ENCODE data around the gene ZNF888. TPM values are rescaled to one million over a fixed set of nuclear protein-coding genes. Genes with fewer than 3 reads are reported as not detected.
"Not testable (repeated sequence)": the region's sequence is repeated elsewhere in the genome, so short reads cannot be mapped to it uniquely, and the experiment has no call there.

ZNF888 gene
- total RNA-seq, 1 donor from 2014 or later = 8.9 TPM

DNA sequence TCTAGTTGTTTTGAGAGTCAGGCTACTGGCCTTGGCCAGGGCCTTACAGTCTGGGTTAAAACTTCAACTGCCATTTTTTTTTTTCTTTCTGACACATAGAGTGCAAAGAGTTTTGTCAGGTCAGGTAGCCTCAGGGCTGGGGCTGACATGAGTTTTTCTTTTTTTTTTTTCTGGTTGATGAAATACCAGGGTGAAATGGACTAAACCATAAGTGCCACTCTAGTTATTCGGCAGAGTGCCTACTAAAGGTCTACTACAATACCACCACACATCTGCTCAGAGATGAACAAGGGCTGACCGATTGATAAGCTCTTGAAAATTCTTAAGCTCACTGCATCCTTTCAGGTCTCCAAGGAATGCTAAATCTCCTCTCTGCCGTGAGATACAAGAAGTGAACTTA, 21.4 kb downstream of the ZNF888 start:
- Mint-ChIP-seq H3K36me3 (peaks cover 12% of the 10 kb centered on the region), H3K4me1 (ENCODE audit: unreplicated experiment) (peaks cover 19% of the 10 kb centered on the region), H3K9me3 (peaks cover 18% of the 10 kb centered on the region), H3K4me3 (no peak overlapping the region), H3K27me3 (no peaks in the 10 kb centered on the region), H3K27ac (no peak overlapping the region)
- no peak for DNase-seq (ENCODE audit: extremely low spot score, unreplicated experiment)
- TF ChIP-seq, protein P1, sequence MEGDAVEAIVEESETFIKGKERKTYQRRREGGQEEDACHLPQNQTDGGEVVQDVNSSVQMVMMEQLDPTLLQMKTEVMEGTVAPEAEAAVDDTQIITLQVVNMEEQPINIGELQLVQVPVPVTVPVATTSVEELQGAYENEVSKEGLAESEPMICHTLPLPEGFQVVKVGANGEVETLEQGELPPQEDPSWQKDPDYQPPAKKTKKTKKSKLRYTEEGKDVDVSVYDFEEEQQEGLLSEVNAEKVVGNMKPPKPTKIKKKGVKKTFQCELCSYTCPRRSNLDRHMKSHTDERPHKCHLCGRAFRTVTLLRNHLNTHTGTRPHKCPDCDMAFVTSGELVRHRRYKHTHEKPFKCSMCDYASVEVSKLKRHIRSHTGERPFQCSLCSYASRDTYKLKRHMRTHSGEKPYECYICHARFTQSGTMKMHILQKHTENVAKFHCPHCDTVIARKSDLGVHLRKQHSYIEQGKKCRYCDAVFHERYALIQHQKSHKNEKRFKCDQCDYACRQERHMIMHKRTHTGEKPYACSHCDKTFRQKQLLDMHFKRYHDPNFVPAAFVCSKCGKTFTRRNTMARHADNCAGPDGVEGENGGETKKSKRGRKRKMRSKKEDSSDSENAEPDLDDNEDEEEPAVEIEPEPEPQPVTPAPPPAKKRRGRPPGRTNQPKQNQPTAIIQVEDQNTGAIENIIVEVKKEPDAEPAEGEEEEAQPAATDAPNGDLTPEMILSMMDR (conservative IDR thresholded peaks at IDR 0.05) = no peak

DNA sequence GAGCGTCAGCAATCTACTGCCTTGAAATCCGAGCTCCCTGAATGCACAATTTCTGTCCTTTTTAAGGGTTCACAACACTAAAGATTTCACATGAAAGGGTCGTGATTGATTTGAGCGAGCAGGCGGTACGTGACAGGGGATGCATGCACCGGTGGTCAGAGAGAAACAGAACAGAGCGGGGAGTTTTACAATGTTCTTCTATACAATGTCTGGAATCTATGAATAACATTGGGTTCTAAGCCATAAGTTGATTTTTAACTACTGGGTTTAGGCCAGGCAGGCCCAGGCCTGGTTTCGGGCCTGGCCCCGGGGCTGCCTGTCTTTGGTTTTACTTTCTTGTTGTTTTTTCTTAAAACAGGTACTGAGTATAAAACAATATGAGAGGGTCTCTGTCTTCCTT, 24.6 kb downstream of the ZNF888 start:
- H3K9me3 Mint-ChIP-seq; DNase-seq (ENCODE audit: extremely low spot score, unreplicated experiment): not testable (repeated sequence)

DNA sequence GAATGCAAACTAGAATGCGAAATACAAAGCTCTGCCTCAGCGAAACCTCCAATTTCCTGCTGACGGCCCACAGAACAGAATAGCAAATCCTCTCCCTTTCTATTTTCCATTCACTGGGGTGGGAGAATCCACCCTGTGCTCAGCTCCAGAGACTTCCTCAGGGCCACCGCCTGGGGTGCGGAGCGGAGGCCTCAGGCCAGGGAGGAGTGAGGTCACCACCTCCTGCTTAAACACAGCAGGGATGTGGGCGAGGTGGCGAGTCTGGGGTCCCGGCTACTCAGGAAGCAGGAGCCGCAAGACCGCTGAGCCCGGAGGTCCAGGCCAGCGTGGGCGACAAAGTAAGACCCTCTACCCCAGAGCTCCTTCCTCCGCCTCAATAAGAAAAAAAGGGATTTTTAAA, 25.1 kb downstream of the ZNF888 start:
- H3K4me1 Mint-ChIP-seq (ENCODE audit: unreplicated experiment) = peaks cover 27% of the 10 kb centered on the region
- H3K27ac Mint-ChIP-seq = peak overlapping the region; percentile 98
- H3K4me3 Mint-ChIP-seq = peak overlapping the region; percentile 95
- DNase-seq (ENCODE audit: extremely low spot score, unreplicated experiment) = no peak
- peaks cover 9% of the 10 kb centered on the region for H3K36me3 Mint-ChIP-seq
- TF ChIP-seq, protein P1 (conservative IDR thresholded peaks at IDR 0.05) = no peak
- H3K9me3 Mint-ChIP-seq = peaks cover 5% of the 10 kb centered on the region
- H3K27me3 Mint-ChIP-seq = no peaks in the 10 kb centered on the region

More for the DNA sequence above, 24.6 kb downstream of the ZNF888 start:
- not testable (repeated sequence) for H3K36me3 Mint-ChIP-seq, H3K27me3 Mint-ChIP-seq
- Mint-ChIP-seq H3K27ac (peak overlapping the region; percentile 98), H3K4me3 (peak overlapping the region; percentile 95), H3K4me1 (ENCODE audit: unreplicated experiment) (peaks cover 27% of the 10 kb centered on the region)

DNA sequence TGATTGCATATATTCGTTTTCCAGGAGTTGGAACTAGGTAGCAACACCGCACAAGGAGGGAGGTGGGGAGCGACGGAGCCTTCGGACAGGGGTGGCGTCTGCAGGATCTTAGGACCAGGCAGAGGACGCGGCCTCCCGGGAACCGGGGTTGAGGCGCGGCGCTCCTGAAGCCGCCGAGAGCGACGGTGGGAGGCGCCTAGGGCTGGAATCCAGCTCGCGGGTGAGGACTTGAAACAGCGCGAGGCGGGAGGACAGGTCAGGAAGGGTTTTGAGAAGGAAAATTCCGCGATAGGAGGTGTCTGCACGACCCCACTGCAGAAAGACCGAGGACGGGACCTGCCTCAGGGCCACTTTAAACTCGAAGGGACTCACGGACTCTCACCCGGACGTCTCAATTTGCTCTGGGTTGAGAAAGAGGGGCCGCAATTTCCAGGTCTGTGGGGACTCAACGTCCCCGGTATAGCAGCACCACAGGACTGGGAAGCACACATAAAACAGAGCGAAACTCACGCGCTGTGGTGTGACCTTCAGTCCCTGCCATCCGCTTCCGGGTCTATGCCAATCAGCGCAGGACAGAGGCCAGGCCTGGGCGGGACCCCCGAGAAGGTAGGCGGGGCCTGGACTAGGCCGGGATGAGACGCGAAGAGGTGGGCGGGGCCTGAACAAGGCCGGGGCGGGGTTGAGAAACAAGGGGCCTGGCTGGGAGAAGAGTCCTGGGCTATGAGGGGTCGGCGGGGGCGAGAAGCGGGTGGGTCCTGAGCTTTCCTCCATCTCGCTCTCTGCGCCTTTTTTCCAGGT, 25.9 kb downstream of the ZNF888 start, which contains the start of gene ZNF320:
ZNF320 (minus strand) TSS at position 498 of the 798 bp plus-strand sequence. CDS start 7,380 bp downstream, outside the sequence.
- TF ChIP-seq, protein P1 (conservative IDR thresholded peaks at IDR 0.05) = no peak
- Mint-ChIP-seq H3K36me3 (peaks cover 16% of the 10 kb centered on the region), H3K4me1 (ENCODE audit: unreplicated experiment) (peaks cover 27% of the 10 kb centered on the region), H3K27ac (peak within 1 kb of the TSS; percentile 98), H3K9me3 (peaks cover 5% of the 10 kb centered on the region), H3K4me3 (peak within 1 kb of the TSS; percentile 95), H3K27me3 (no peaks in the 10 kb centered on the region)
- peak; percentile 97 for DNase-seq (ENCODE audit: extremely low spot score, unreplicated experiment)

DNA sequence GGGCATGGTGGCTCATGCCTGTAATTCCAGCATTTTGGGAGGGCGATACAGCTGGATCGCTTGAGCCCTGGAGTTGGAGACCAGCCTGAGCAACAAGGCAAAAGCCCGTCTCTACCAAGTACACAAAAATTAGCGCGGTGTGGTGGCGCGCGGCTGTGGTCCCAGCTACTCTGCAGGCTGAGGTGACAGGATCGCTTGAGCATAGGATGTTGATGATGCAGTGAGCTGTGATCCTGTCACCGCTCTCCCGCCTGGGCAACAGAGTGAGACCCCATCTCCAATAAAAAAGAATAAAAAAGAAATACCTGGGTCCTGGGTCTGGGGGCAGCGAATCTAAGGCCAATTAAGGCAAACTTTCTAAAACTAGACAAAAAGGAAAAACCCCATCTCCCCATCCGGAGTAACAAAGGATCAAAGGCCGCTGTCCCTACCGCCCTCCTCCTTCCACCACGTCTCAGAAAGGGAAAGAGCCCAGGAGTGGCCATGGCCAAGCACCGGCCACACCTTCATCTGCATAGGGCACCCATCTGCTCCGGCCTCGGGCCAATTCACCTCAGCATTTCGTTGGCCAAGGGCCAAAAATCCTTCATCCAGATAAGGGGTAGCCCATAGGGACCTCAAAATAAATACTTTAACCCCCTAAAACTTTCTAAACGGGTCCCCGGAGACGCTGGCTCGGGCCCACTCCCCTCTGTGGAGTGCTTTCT, 26.6 kb downstream of the ZNF888 start:
- TF ChIP-seq, protein P1 (conservative IDR thresholded peaks at IDR 0.05) = no peak
- peaks cover 16% of the 10 kb centered on the region for H3K36me3 Mint-ChIP-seq
- peak overlapping the region; percentile 98 for H3K27ac Mint-ChIP-seq

DNA sequence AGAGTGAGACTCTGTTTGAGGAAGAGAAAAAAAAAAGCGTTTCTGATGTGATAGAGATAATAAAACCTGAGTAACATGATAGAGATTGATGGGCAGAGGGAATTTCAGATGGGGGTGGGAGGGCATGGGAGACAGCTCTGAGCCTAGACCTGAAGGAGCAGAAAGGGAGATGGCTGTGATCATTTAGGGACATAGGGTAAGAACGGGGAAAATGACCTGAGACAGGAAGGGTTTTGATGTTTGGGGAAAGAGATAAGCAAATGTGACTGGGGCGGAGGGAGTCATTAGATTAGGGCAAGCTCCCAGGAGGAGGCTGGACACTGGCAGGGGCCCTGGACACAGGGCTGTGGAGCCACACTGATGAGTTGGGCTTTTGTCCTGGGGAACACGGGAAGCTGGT, 31.9 kb downstream of the ZNF888 start:
- no peak for DNase-seq (ENCODE audit: extremely low spot score, unreplicated experiment)
- Mint-ChIP-seq H3K27me3 (no peaks in the 10 kb centered on the region), H3K9me3 (no peaks in the 10 kb centered on the region), H3K4me1 (ENCODE audit: unreplicated experiment) (peaks cover 5% of the 10 kb centered on the region), H3K4me3 (no peak overlapping the region), H3K27ac (peak overlapping the region; percentile 47), H3K36me3 (peaks cover 48% of the 10 kb centered on the region)
- TF ChIP-seq, protein P1 (conservative IDR thresholded peaks at IDR 0.05) = no peak

More for the DNA sequence above, 26.6 kb downstream of the ZNF888 start:
- H3K9me3 Mint-ChIP-seq = peaks cover 5% of the 10 kb centered on the region
- DNase-seq (ENCODE audit: extremely low spot score, unreplicated experiment) = no peak
- peaks cover 23% of the 10 kb centered on the region for H3K4me1 Mint-ChIP-seq (ENCODE audit: unreplicated experiment)
- H3K4me3 Mint-ChIP-seq = peak overlapping the region; percentile 95
- H3K27me3 Mint-ChIP-seq = no peaks in the 10 kb centered on the region

Measured in type B pancreatic cell (in vitro differentiated cells).